ENCODE measurements around the gene APOF.
"Not testable (repeated sequence)": the region's sequence is repeated elsewhere in the genome, so short reads cannot be mapped to it uniquely, and the experiment has no call there.

APOF gene

GRCh38 chr12:56366948-56367347 lies 4.3 kb upstream of the APOF start:
- no peak for DNase-seq (ENCODE audit: low spot score)

DNA sequence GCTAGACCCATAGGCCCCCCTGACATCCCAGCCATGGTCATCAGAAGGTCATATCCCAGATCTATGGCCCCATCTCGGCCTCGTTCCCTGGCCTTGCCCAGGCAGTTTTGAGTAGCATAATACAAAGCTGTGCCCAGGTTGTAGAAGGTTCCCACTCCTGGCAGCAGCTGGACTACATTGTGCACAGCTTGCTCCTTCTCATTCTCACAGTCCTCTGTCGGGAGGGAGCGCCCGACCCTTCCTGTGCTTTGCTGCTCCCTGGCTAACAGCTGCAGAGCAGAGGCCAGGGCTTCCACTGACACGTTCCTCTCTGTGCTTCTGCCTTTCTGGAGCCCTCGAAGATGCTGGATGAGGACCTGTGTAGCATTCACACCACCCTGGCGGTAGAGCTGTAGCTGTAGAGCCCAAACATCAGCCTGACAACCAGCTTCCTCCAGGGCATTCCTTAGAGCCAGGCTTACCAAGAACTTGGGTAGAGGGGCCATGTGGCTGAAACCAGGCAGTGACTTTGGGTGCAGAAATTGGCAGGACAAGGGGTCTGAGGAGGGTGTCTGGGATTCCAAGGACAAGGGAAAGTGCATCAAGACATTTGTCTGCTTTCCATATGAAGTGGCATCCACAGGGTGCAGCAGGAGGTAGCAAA lies 1.0 kb downstream of the APOF start:
- DNase-seq (ENCODE audit: low spot score) = no peak

DNA sequence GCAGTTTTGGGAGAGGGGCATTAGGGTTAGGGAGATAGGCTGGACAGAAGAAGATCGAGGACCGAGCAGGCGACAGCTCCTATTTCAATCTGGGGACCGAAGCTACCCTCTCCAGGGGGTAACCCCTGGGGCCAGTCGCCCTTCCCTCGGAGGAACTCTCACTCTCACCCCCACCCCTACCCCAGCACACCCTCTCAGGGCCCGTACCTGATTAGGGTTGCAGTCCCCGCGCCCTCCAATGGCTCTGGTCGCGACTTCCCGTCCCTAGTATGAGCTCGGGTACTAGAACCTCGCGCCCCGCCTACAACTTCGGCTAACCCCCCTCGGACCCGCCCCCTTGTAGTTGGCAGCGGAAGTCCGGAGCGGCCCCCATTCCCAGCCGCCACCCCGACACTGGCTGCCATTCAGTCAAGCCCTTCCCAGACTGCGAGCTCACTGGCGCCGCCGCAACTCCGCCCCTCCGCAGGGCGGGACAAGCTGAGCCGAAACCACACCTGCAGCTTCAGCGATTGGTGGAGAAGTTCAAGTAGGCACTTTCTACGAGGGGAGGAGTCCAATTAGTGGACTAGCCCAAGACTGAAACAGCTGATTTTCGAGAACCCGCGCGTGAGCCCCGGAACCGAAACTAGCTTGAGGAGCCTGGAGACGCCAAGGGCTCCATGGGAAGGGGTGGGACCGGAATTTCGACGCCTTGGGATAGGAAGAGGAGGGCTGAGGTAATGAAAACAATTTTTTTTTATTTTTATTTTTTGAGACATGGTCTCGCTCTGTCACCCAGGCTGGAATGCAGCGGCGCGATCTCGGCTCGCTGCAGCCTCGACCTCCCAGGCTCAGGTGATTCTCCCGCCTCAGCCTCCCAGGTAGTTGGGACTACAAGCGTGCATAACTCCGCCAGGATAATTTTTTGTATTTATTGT lies 2.5 kb downstream of the APOF start, which contains the start of gene STAT2:
Gene STAT2, minus strand, starts transcription at position 257 of the 917 bp plus-strand sequence. CDS start 3,536 bp downstream, outside the sequence.
- peak; percentile 100 for DNase-seq (ENCODE audit: low spot score)

DNA sequence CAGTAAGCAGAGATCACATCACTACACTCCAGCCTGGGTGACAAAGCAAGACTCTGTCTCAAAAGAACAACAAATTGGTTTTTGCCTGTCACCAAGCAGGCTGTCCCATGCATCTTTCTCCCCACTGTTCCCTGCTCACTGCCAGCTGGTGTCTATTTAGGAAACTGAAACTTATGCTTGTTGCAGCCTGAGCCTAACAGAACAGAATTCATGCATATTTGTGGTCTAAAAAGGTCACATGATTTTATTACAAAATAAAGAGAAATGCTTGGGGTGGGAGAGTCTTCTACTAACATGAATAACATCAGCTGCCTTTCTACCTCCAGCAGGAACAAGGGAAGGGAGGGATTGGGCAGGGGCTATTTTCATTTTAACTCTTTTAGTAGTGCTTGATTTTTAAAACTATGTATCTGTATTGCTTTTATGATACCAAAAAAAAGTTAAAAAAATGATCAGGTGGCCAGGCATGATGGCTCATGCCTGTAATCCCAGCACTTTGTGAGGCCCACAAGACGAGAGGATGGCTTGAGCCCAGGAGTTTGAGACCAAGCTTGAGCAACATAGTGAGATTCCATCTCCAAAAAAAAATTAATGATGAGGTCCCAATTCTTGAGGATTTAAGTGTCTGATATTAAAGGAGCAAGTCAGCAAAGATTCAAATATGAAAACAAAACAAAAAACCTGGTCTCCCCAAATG lies 3.7 kb downstream of the APOF start:
- no peak for DNase-seq (ENCODE audit: low spot score)

DNA sequence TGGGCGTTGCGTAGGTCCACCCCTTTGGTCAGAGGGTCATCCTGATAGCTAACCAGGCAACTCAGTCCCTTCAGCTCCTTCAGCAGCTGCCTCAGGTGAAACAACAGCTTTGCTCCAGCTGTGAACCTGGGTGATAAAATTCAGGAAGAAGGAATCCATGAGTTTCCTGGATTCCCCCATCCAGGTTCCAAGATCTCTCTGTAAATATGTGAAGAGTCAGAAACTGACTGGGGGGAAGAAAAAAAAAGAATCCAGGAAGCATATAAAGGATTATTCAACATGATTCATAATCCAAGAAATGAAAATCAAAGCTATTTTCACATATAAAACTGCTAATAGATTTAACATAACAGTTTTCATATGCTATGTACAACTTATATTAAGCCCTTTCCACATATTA lies 11.3 kb downstream of the APOF start:
- no peak for DNase-seq (ENCODE audit: low spot score)

DNA sequence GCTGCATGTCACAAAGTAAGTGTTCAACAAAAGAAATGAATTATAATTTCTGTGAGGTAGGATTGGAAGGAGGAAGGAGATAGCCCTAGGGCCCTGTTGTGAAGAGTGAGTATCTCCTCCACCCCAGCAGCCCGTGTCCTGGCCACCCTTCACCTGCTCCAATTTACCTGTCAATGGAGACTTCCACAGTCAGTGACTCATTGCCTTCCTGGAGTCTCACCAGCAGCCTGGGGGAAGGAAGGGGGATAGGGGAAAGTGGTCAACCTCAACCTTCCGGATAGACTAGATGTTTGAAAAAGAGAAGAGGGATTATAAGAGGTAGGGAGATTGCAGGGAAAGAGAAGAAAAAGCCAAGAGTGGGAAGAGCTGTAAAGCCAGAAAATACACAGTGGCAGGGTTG lies 12.0 kb downstream of the APOF start:
- DNase-seq (ENCODE audit: low spot score) = no peak

DNA sequence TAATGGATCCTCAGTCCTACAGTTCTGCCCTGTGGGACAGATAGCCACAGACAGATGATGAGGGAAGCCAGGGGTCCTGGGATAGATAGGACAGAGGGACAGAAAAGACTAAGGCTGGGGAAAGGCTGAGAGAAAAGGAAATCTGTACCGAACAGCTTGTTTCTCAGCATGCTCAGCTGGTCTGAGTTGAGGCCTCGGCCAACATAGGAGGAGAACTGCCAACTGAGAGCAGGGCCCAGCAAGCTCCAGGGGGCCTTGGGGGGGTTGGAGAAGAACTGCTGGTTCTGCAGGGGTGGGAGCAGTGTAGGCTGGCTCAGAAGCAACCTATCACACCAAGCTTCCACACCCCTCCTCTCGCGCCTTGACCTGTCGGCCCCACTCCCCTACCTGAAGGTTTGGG lies 13.9 kb downstream of the APOF start:
- DNase-seq (ENCODE audit: low spot score) = no peak

DNA sequence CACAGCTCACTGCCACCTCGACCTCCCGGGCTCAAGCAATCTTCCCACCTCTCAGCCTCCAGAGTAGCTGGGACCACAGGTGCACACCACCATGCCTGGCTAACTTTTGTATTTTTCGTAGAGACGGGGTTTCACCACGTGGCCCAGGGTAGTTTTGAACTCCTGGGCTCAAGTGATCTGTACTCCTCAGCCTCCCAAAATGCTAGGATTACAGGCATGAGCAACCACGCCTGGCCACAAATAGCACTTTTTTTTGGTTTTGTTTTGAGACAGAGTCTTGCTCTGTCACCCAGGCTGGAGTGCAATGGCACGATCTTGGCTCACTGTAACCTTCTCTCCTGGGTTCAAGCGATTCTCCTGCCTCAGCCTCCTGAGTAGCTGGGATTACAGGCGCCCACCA lies 15.4 kb downstream of the APOF start:
- DNase-seq (ENCODE audit: low spot score) = not testable (repeated sequence)

DNA sequence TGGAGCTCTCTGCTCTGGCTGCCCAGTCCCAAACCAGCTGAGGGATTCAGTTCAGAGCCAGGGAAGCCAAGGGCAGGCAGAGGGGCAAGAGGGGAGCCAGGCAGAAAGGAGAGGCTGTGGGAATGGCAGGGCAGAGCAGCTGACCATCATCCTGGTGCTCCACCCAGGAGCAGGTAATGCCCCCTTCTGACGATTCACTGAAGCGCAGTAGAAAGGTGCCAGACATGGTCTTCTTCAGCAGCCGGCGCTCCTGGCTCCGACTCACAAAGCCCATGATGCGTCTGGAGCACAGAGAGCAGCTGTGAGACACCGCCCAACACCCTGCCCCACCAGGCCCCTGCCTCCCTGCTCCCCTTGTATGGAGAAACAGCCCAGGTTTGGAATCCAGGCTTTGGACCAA lies 16.0 kb downstream of the APOF start:
- peak; percentile 20 for DNase-seq (ENCODE audit: low spot score)

GRCh38 chr12:56342290-56342689 lies 20.4 kb downstream of the APOF start:
- DNase-seq (ENCODE audit: low spot score) = not testable (repeated sequence)

DNA sequence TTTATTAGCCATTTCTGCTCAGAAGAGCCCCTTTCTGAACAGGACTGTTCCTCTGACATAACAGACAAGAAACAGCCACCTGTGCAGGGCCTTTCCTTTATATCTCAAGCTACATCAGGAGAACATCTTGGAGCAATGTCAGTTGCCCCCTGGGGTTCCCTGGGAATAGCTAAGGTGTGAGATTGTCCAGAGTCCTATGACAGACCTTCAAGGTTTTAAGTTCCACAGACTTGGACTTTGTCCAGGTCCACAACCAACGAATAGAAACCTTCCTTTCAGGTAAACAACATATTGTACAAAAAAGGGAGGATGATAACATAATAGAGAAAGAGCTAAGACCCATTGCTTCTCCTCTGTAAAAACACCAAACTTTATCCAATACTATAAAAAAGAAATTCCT lies 21.0 kb downstream of the APOF start:
- no peak for DNase-seq (ENCODE audit: low spot score)

DNA sequence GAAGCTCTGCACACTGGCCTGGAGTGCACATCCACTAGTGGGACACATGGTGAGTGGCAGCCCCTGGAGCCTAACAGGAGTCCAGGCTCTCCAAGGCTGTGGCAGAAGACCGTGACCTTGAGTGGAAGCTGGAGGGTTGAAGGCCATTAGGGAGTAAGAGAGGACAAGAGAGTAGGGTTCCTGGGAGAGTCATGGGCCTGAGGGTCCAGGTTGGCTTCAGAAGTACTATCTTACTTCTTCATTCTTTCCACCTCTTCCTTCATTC lies 23.6 kb downstream of the APOF start:
- peak; percentile 2 for DNase-seq (ENCODE audit: low spot score)

DNA sequence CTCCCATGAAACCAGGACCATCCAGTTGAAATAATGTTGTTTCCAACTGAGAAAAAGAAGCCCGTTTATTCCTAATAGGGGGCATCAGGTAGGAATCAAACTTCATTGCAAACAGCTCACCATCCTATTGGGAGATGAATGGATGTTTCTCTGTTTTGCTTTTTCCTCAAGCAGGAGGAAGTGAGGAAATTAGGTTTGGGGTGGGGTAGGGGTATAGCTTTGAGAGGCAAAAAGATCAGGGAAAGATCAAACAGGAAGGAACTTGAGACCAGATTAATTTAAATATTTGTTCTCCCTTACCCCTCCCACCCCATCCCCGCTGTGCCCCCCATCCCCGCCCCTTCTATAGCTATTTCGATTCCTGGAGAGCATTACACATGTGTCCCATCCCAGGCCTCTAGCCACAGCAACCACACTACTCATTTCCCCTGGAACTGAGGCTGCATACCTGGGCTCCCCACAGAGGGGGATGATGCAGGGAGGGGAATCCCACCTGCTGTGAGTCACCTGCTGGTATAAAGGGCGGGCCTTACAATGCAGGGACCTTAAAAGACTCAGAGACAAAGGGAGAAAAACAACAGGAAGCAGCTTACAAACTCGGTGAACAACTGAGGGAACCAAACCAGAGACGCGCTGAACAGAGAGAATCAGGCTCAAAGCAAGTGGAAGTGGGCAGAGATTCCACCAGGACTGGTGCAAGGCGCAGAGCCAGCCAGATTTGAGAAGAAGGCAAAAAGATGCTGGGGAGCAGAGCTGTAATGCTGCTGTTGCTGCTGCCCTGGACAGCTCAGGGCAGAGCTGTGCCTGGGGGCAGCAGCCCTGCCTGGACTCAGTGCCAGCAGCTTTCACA lies 24.1 kb downstream of the APOF start, which contains the start of gene IL23A:
Gene IL23A, plus strand, starts transcription at position 577 of the 850 bp plus-strand sequence. Its CDS starts 161 bp downstream, at position 738.
- DNase-seq (ENCODE audit: low spot score) = peak; percentile 93

DNA sequence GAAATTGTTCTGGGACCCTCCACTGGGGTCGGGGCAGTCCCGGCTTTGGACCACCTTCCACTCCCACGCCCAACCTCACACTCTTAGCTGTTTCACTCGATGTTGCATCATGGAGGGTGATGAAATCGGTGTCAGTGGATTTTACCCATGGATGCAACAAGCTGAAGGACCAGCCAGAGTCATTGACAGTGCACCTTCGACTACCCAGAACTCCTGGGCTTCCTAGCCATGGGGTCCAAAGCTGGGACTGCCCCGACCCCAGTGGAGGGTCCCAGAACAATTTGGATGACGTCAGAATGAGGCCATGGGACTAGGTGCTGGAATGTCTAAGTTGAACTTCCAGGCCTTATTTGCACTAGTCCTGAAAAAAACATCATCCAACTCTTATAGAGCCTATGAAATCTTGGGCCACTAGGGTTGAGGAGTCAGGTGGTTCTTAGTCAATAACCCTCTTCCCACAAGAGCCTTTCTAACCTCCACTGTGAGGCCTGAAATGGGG lies 24.9 kb downstream of the APOF start:
- DNase-seq (ENCODE audit: low spot score) = peak; percentile 1

- DNase-seq (ENCODE audit: low spot score) = no peak
Observed at GRCh38 chr12:56336361-56337167, 26.1 kb downstream of the APOF start.

DNA sequence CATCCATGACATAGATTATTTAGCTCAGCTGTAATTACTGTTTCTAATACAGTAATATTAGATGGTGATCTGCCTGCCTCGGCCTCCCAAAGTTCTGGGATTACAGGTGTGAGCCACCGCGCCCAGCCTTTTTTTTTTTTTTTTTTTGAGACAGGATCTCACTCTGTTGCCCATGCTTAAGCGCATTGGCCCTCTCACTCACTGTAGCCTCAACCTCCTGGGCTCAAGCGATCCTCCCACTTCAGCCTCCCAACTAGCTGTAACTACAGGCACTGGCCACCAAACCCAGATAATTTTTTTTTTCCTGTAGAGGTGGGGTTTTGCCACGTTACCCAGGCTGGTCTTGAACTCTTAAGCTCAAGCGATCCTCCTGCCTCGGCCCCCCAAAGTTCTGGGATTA lies 27.1 kb downstream of the APOF start:
- DNase-seq (ENCODE audit: low spot score) = not testable (repeated sequence)

GRCh38 chr12:56334490-56334793 lies 28.2 kb downstream of the APOF start:
- DNase-seq (ENCODE audit: low spot score) = no peak

DNA sequence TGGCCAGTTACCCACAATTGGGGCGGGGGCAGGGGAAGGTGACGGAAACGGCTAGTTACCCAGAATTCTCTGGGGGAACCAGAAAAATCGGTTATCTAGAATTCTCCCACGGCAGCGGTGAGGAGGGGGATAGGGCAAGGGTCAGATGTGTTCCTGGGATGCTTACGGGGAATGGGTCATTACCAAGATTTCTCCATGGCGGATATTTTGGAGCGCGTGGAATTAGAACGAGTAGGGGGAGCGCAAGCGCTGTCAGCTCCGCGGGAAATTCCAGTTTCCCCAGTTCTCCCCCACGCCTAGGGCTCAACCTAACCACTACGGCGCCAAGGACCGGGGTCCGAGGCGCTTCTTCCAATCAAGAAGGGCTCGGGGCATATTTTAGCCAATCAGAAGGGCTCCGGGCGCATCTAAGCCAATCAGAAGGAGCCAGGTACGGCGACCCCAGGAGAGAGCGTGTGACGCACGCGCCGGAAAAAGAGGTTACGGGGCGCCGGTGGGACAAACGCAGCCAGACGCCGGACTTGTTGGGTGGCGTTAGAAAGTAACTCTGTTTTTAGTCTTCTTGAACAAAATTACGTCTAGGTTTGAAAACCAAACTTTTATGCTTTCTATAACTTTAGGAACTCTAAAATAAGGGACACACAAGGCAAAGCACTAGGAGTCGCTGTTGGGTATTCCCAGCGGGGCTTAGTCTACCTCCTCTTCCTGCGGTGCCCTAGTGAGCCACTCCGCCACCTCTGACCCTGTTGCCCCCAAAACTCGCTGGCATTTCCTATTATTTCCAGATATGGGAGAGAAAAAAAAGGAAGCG lies 28.8 kb downstream of the APOF start, which contains the start of gene PAN2:
Gene PAN2, minus strand, starts transcription at position 322 of the 811 bp plus-strand sequence. CDS start 906 bp downstream, outside the sequence.
- DNase-seq (ENCODE audit: low spot score) = peak; percentile 96

- no peak for DNase-seq (ENCODE audit: low spot score)
Observed at GRCh38 chr12:56333197-56333678, 29.4 kb downstream of the APOF start.
